Measurements from ENCODE around the gene TEKT4. TPM values are rescaled to one million over a fixed set of nuclear protein-coding genes. Genes with fewer than 3 reads are reported as not detected.
"Not testable (repeated sequence)": the region's sequence is repeated elsewhere in the genome, so short reads cannot be mapped to it uniquely, and the experiment has no call there.

The TEKT4 gene
- polyA plus RNA-seq (2012; ENCODE audit: insufficient read depth, insufficient read length, low read depth): 0.40 TPM

- H3K27me3 ChIP-seq: no peaks in the 10 kb centered on the region
Measured at GRCh38 chr2:94871226-94872087, at the start of gene TEKT4. Gene TEKT4, plus strand, starts transcription at chr2:94871430. Its CDS starts 150 bp downstream, at chr2:94871580.

GRCh38 chr2:94839224-94839623 is 32.0 kb upstream of the TEKT4 start:
- H3K27me3 ChIP-seq; H3K9me3 ChIP-seq; H3K36me3 ChIP-seq; H3K4me1 ChIP-seq; H3K4me3 ChIP-seq (ENCODE audit: low read depth, low read length); DNase-seq: not testable (repeated sequence)

More at GRCh38 chr2:94871226-94872087, at the start of gene TEKT4:
- no peaks in the 10 kb centered on the region for H3K36me3 ChIP-seq
- no peak for DNase-seq
- no peak for TF ChIP-seq CTCF (IDR thresholded peaks at IDR 0.05; ENCODE audit: low read depth, low read length)
- no peaks in the 10 kb centered on the region for H3K4me1 ChIP-seq
- no peak within 1 kb of the TSS for H3K4me3 ChIP-seq (ENCODE audit: low read depth, low read length)
- H3K9me3 ChIP-seq: no peaks in the 10 kb centered on the region

- not testable (repeated sequence) for H3K9me3 ChIP-seq; H3K27me3 ChIP-seq; H3K4me3 ChIP-seq (ENCODE audit: low read depth, low read length)
Measured at GRCh38 chr2:94856856-94857255, 14.4 kb upstream of the TEKT4 start.

GRCh38 chr2:94857367-94858162 is 13.7 kb upstream of the TEKT4 start:
- not testable (repeated sequence) for H3K4me1 ChIP-seq; H3K27me3 ChIP-seq; H3K9me3 ChIP-seq; H3K4me3 ChIP-seq (ENCODE audit: low read depth, low read length); DNase-seq; H3K36me3 ChIP-seq

More at GRCh38 chr2:94856856-94857255, 14.4 kb upstream of the TEKT4 start:
- H3K4me1 ChIP-seq, H3K36me3 ChIP-seq, DNase-seq: not testable (repeated sequence)

- not testable (repeated sequence) for DNase-seq; H3K4me1 ChIP-seq; H3K4me3 ChIP-seq (ENCODE audit: low read depth, low read length); H3K9me3 ChIP-seq; H3K36me3 ChIP-seq; H3K27me3 ChIP-seq
Measured at GRCh38 chr2:94858163-94858888, 12.9 kb upstream of the TEKT4 start.

GRCh38 chr2:94861308-94862152 is 9.7 kb upstream of the TEKT4 start:
- no peaks in the 10 kb centered on the region for H3K36me3 ChIP-seq
- DNase-seq: no peak
- H3K4me3 ChIP-seq (ENCODE audit: low read depth, low read length): no peak overlapping the region
- H3K4me1 ChIP-seq: no peaks in the 10 kb centered on the region
- H3K9me3 ChIP-seq: no peaks in the 10 kb centered on the region
- H3K27me3 ChIP-seq: peaks cover 7% of the 10 kb centered on the region
- no peak for TF ChIP-seq CTCF (IDR thresholded peaks at IDR 0.05; ENCODE audit: low read depth, low read length)

GRCh38 chr2:94862903-94863302 is 8.3 kb upstream of the TEKT4 start:
- H3K27me3 ChIP-seq; DNase-seq; H3K9me3 ChIP-seq; H3K36me3 ChIP-seq; H3K4me1 ChIP-seq; H3K4me3 ChIP-seq (ENCODE audit: low read depth, low read length): not testable (repeated sequence)

GRCh38 chr2:94869131-94869530 is 2.1 kb upstream of the TEKT4 start:
- H3K36me3 ChIP-seq: no peaks in the 10 kb centered on the region

More at GRCh38 chr2:94869131-94869530, 2.1 kb upstream of the TEKT4 start:
- Histone ChIP-seq H3K4me3 (ENCODE audit: low read depth, low read length) (no peak overlapping the region), H3K4me1 (no peaks in the 10 kb centered on the region), H3K27me3 (no peaks in the 10 kb centered on the region), H3K9me3 (no peaks in the 10 kb centered on the region)
- DNase-seq: no peak
- no peak for TF ChIP-seq CTCF (IDR thresholded peaks at IDR 0.05; ENCODE audit: low read depth, low read length)
